Stimulated activated CD8-positive, alpha-beta memory T cell treated with anti-CD3 and anti-CD28 coated beads, Interleukin-2, amount 100 ng/mL, for 1 hour (primary cell): ENCODE results near the gene NHERF1.

Experiments
- DNase-seq, 2 donors: peaks; one replicate each; pipeline ENCODE4 v3.0.0-alpha.2; 2020; ENCODE audit warnings: low read depth in 2 of 2

NHERF1 gene

DNA sequence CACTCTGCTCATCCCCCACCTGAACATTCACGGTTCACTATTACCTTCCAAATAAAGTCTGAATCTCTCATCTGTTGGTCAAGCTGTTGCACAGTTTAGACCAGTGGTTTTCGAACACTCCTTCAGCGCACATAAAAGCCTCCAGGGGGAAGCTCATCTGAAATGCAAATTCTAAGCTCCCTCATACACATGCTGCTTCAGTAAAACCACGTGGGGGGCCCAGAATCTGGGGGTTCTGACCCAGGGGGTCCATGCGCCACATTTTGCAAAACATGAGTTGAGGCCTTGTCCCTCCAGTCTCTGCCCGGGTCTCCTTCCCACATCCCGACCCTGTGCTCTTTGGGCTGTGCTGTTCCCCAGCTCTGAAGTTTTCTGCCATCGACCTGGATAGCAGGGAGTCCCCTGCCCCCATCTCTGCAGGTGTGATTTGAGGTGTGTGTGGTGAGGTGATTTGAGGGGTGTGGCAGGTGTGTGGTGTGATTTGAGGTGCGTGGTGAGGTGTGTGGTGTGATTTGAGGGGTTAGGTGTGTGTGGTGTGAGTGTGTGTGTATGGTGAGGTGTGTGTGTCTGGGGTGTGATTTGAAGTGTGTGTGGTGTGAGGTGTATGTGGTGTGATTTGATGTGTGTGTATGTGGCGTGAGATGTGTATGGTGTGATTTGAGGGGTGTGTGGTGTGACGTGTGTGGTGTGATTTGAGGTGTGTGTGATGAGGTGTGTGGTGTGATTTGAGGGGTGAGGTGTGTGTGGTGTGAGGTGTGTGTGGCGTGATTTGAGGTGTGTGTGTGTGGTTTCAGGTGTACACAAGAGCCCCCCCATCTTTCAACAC is 16.2 kb upstream of the NHERF1 start:
- DNase-seq = no peak

DNA sequence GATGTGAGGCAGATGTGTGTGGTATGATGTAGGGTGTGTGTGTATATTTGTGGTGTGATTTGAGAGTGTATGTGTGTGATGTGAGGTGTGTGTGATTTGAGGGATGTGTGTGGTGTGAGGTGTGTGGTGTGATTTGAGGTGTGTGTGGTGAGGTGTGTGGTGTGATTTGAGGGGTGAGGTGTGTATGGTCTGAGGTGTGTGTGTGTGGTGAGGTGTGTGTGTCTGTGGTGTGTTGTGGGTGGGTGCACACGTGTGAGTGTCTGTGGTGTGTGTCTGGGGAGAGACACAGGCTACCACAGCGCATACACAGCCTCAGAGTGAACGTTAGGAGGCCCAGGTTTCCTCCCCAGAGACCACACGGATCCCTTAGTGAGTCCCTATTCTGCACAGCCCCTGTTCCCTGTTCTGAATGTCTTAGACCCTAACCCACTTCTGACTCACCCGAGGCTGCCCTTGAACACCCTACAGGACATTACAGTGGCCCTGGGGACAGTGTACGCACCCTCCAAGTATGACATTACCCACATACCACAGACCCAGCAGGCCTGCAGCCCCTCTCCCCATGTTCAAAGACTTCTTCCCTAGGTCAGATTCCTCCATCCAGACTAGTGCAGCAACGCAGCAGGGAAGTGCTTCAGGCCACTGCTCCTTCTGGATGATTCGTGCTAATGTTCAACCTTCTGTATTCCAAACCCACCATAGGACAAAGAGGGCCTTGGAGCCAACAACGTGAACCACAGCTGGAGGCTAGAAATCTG is 14.9 kb upstream of the NHERF1 start:
- DNase-seq = no peak

DNA sequence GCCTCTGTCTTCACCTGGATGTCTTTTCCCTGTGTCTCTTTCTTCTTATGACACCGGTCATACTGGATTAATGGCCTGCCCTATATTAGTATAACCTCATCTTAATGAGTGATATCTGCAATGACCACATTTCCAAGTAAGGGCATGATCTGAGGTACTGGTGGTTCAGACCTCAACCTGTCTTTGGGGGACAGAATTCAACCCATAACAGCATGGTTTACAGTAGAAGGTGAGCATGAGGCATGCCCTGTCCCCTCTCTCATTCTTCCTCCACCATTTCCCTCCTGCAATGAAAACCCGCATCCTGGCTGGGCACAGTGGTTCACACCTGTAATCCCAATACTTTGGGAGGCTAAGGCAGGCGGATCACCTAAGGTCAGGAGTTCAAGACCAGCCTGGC is 14.2 kb upstream of the NHERF1 start:
- no peak for DNase-seq

DNA sequence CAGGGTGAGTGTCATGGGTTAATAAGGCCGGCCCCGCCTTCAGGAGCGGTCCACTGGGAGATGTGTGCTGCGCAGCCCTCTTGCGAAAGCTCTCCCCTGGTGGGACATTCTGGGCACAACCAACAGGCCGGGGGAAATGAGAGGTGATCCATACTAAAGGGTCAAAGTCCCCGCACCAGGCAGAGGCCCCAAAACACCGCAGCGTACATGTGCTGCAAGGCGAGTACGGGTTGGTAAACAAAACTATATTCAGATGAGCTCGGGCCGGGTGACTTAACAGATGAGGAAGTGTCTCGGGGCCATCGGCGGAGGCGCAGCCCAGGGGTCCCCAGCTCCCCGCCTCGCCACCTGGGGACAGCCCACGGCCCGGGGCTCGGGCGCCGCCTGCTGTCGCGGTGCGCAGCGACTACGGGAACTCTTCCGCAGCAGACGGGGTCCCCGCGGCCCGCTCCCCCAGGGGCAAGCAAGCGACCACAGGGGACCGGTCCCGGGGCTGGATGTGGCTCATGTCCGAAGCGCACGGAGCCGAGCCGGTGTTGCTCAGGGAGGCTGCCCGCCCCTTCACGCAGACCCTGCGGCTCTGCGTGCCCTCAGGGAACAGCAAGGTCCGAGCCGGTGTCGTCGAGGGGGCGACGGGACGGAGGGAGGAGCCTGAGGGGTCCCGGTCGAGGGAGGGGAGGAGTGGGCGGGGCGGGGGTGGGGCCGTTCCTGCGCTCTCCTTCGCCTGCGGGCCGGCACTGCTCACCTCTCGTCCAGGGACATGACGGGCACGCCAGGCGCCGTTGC is 11.7 kb upstream of the NHERF1 start, which contains the start of gene RAB37:
RAB37 (plus strand) TSS at position 744 of the 786 bp plus-strand sequence; CDS start at position 761, 17 bp downstream.
- peak in 1 of 2 donors; percentile 37 for DNase-seq

DNA sequence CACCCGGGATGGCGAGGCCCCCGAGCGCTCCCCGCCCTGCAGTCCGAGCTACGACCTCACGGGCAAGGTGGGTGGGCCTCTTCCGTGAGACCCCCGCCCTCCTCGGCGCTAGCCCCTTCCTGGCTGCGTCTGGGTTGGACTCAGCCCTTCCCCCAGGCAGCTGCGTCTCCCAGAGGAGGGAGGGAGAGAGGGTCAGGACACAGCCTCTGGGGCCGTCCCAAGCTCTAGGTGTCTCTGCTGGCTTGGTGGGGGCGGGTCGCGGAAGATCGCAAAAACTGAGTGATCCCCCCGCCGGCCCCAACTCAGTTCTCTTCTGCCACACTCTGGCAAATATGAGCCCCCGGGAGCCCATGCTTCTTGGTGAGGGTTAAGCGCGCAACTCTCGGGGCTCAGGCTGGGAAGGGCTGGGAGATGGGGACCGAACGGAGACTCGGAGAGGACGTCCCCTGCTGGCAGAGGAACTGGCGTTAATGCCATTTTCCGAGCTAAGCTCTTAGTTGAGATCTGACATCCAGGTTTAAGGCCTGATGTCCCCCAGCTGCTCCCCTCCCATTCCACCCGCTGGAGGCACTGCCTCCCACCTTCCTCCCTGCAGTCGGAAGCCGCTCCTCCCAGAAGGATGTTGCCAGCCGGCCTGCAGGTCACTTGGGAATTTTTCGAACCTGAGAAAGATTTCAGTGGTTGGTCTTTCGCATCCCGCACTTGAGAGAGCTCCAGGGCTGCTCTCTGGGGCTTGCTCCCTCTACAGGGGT is 11.0 kb upstream of the NHERF1 start:
- no peak for DNase-seq

DNA sequence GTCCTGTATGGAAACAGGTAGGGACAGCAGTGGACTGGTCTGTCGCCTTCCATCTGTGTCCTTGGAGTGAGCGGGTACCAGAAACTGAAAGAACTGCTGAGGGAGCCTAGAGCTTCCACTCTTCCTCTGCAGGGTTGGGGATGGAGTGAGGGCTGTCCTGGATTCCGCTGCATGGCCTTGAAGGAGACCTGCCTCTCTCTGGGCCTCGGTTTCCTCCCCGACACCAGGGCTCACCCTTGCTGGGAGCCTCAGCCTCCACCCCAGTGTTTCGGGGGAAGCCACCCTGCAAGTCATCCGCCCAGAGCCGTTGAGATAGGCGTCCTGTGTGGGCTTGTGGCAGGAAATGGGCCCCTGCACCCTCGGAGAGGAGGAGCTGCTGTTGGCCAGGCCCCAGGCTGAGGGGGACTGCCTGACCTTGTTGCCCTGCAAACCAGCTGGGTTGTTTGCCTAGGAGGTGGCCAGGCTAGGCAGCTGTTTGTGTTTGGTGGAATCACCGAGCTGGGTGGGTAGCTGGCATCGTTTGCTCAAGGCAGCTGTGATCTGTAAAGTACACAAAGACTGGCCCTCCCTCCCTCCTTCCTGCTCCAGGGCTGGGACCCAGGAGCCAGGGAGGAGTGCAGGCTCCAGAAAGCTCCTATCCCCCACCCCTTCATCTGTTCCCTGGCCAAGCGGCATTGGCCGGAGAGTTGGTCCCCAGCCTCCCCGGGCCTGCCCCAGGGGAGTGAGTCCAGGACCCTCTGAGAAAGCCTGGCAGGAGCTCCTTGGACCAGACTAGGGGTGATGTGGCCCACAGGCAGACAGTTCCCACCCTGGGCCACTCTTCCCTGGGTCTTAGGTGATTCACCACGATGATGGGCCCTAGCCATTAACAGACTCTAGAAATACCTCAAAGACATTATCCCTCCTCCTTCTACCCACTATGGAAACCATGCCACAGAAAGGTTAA is 10.1 kb upstream of the NHERF1 start:
- peak in 1 of 2 donors; percentile 58 for DNase-seq

DNA sequence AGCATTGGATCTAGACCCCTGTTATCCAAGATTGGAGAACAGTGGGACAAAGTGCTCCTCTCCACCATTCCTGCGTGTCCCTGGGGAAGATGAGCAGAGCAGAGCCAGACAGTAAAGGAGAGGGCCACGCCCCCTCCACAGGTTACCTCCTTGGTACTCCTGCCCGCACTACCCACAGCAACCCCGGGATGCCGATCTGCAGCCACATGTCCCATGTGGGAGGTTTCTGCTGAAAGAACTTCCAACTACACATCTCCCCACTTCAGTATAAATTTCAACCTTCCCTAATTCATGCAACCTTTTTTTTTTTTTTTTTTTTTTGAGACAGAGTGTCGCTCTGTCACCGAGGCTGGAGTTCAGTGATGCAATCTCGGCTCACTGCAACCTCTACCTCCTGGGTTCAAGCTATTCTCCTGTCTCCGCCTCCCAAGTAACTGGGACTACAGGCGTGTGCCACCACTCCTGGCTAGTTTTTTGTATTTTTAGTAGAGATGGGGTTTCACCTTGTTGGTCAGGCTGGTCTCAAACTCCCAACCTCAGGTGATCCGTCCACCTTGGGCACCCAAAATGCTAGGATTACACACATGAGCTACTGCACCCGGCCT is 9.1 kb upstream of the NHERF1 start:
- no peak for DNase-seq

DNA sequence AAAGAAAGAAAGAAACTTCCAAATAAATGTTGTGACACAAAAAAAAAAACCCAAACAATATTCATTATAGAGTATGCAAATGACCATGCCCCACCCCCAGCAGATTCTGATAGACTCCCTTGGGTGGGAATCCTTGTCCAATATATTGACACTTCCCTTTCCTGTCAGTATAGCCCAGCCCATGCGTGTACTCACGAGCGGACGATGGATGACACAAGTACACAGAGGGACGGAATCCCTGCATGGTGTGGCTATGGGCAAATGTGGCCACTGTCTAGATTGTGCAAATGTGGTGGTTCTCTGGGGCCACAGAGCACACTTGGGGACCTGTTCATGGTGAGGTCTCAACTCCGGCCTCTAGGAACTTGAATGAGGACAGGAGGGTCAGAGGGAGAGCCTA is 8.3 kb upstream of the NHERF1 start:
- no peak for DNase-seq

DNA sequence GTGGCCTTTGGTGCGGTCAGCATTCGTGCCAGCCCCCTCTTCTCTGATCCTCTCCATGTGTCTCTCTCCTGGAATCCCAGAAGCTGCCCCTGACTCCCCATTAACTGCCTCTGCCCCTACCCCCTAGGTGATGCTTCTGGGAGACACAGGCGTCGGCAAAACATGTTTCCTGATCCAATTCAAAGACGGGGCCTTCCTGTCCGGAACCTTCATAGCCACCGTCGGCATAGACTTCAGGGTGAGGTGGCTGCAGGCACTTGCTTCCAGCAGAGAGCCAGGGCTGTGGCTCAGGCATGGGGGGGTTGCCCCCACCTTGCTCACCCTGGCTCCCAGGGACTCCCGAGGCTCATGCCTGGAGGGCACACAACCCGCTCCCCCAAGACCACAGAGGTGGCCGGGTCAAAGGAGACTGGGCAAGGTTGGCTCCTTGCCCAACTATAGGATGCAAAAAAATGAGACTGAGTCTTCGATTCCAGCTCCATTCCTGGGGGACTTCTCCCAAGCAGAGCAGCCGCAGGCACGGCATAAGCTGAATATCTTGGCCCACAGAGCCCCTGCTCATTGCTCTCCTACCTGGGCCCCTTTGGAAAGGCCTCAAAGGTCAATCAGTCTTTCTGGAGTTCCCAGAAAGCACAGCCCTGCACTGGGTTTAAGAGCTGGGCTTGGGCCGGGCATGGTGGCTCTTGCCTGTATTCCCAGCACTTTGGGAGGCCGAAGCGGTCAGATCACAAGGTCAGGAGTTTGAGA is 7.6 kb upstream of the NHERF1 start:
- no peak for DNase-seq

DNA sequence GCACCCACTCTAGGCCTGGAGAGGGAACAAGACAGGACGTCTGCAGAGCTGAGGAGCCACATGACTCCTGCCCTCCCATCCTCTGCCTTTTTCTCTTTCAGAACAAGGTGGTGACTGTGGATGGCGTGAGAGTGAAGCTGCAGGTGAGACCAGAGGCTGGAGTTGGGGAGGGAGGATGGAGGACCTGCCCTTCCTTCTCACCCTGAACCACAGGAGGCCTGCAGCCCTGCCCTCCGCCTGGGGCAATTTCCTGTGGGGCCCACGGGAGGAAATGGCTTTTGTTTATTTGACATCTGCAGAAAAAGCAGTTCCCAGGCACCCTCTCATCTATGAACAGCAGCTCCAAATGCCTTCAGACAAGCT is 6.3 kb upstream of the NHERF1 start:
- no peak for DNase-seq

DNA sequence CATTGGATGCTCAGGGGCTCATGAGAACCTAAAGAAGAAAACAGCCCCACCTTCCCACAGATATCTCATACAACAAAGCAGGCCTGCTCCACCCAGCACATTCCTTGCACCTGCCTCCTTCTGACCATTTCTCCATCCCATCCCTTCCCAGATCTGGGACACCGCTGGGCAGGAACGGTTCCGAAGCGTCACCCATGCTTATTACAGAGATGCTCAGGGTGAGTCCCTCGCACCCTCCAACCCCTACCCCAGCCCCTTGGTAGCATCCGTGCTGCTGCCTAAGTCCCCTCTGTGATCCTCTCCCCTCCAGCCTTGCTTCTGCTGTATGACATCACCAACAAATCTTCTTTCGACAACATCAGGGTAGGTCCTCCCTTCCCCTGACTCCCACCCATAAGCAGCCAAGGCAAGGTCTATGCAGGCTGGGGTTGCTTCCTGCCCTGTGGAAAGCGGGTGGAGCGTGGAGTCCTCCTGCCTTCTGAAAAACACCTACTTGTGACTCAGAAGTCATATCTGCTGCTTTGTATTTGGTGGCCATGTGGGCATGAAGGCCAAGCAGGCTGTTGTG is 5.4 kb upstream of the NHERF1 start:
- DNase-seq = no peak

DNA sequence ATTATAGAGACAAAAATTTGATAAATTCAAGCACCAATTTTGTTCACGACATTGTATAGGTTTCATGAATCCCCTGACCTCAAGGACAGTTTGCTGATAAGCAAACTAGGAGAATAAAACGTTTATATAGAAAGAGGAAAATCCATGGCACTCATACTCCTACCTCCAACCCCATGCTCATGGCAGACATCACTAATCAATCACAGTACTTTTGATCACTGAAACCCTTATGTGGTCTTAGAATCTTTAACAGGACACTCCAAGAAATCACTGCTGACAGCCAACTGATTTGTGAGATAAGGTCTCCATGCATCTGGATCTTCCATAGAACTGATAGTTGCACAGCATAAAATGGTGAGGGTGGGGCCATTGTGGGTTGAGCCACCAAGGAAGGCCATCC is 4.7 kb upstream of the NHERF1 start:
- no peak for DNase-seq

DNA sequence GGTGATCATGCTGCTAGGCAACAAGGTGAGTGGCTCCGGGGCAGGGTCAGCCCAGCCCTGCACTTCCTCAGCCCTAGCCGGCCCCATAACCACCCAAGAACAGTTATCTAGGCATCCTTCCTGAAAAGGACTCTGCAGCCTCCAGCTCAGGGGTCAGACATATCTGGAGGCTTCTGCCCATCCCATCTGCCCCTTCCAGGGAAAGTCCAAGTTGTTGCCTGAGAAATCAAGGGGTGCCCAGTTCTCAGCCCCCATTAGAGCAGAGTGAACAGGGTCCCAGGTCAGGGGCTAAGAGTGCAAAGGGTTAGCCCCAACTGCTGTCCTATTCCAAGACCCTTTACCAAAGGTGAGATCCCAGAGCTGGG is 4.1 kb upstream of the NHERF1 start:
- DNase-seq = no peak

DNA sequence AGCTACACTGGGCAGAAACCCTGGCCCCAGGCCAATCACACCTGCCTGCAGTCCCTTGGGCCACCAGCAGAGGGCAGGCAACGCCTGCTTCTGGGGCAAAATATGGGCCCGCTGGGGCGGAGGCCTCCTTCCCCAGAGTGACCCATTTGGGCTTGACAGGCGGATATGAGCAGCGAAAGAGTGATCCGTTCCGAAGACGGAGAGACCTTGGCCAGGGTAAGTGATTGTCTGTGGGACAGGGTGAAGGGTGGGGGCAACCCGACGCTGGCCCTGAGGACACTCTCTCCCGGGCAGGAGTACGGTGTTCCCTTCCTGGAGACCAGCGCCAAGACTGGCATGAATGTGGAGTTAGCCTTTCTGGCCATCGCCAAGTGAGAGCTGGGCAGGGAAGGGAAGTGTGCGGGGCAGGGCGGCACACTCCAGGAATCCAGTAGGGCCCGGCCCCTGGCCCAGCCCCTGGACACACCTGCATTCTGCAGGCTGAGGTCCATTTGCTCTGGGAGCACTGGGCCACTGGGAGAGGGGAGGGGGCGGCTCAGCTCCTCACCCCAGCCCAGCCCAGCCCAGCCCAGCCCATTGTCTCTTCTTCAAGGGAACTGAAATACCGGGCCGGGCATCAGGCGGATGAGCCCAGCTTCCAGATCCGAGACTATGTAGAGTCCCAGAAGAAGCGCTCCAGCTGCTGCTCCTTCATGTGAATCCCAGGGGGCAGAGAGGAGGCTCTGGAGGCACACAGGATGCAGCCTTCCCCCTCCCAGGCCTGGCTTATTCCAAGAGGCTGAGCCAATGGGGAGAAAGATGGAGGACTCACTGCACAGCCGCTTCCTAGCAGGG is 3.5 kb upstream of the NHERF1 start:
- DNase-seq = peak; percentile 68 to 82

DNA sequence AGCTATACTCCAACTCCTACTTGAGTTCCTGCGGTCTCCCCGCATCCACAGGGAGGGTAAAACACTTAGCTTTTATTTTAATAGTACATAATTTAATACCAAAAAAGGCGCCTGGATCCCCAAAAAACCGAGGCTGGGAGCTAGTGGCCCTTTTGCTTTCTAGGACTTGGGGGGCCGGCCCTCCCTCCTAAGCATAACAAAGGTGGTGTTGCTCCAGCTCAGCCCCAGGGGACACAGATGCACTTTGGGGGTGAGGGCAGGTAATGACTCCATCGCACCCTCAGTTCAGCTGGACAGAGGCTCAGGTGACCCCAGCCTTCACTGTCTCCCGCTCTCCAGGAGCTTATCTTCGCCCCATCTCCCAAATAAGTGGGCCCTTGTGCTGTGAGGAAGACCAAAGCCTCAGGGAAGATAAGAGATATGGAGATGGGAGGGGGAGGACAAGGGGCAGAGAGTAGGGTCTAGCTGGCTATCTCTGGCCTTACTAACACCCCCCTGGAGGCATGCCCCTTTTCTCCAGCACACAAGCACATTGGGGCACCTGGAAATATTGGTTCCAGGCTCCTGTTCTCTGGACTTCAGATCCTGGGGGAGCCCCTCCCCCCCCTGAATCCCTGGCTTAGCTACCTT is 2.8 kb upstream of the NHERF1 start:
- DNase-seq = no peak

DNA sequence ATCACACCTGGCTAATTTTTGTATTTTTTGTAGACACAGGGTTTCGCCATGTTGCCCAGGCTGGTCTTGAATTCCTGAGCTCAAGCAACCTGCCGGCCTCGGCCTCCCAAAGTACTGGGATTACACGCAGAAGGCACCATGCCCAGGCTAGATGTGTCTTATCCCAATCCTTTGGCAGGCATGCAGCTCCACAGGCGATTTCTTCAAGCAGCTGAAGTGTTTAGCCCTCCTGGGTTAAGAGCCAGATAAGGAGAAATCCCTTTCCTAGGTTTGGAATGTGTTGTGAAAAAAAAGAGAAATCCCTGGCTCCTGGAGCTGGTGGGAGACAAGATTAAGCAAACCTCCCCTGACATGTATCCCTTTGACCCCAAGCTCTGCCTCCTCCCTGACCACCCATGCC is 2.1 kb upstream of the NHERF1 start:
- no peak for DNase-seq

DNA sequence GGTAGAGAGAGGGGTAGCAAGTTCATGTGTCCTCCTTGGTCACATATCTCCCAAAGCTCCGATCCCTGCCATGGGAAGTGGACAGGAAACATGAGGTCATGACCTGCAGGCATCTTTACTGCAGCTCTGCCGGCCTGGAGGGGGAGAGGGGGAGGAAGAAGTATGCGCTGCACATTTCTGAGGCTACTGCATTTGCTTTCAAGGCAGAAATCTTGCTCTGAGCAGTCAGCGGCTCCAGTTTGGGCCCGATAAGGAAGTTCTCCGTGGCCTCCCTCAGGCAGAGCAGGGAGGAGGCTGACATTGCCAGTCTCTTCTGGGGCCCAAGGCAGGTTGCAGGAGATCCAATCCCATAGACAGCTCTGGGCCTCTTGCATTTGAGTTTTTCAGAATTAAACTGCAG is 1.5 kb upstream of the NHERF1 start:
- no peak for DNase-seq

DNA sequence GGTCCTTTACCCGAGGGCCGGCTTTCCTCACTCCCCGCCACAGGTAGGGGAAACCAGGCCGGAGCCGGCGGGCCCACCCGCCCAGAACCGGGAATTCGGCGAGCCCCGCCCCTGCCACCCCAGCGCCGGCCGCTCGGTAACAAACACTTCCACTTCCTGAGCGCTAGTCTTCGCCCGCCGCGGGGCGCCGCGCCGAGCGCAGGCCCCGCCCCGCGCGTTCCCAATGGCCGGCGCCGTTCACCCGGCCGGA is 224 bp upstream of the NHERF1 start:
- DNase-seq = no peak
